ENCODE measurements around the gene ALKBH3. TPM values are rescaled to one million over a fixed set of nuclear protein-coding genes. Genes with fewer than 3 reads are reported as not detected.

Gene ALKBH3
- total RNA-seq, result 27.7 TPM
- long read RNA-seq, transcript ALKBH3-201 (10 exons, 1,474 nt), result major isoform, 14 of 20 reads
- long read RNA-seq, partial matches to known transcripts, result 0 of 20 reads
- long read RNA-seq, other reads (novel, unspliced or antisense), result 6 of 20 reads

GRCh38 chr11:43880640-43881159 is at the start of gene ALKBH3:
Gene ALKBH3 (plus strand): TSS chr11:43880831. CDS start chr11:43882653, 1,822 bp downstream.
- no peak for TF ChIP-seq CTCF (IDR thresholded peaks at IDR 0.05)
- Histone ChIP-seq H3K4me1 (peaks cover 17% of the 10 kb centered on the region), H3K4me3 (peak within 1 kb of the TSS; percentile 96), H3K27ac (peak within 1 kb of the TSS; percentile 81), H3K27me3 (peaks cover 32% of the 10 kb centered on the region), H3K36me3 (peaks cover 34% of the 10 kb centered on the region), H3K9me3 (no peaks in the 10 kb centered on the region)
- intact Hi-C loops (cut with DNase I), result no loop called here
- DNase-seq (peak; percentile 95), ATAC-seq (peak; percentile 100)

GRCh38 chr11:43830928-43831440 is 49.6 kb upstream of the ALKBH3 start:
- Histone ChIP-seq H3K27ac (no peak overlapping the region), H3K36me3 (no peaks in the 10 kb centered on the region), H3K4me1 (no peaks in the 10 kb centered on the region), H3K4me3 (no peak overlapping the region), H3K27me3 (no peaks in the 10 kb centered on the region), H3K9me3 (no peaks in the 10 kb centered on the region)
- TF ChIP-seq CTCF (IDR thresholded peaks at IDR 0.05), result no peak
- DNase-seq (no peak), ATAC-seq (peak; percentile 47)
- intact Hi-C loops (cut with DNase I), result no loop called here

- no peak for TF ChIP-seq CTCF (IDR thresholded peaks at IDR 0.05)
These were observed 48.1 kb upstream of the ALKBH3 start for GRCh38 chr11:43832536-43832935.

GRCh38 chr11:43833657-43834073 is 47.0 kb upstream of the ALKBH3 start:
- Histone ChIP-seq H3K36me3 (peaks cover 5% of the 10 kb centered on the region), H3K27ac (peak overlapping the region; percentile 1), H3K4me3 (no peak overlapping the region), H3K9me3 (no peaks in the 10 kb centered on the region), H3K27me3 (no peaks in the 10 kb centered on the region), H3K4me1 (no peaks in the 10 kb centered on the region)
- intact Hi-C loops (cut with DNase I), result no loop called here
- no peak for DNase-seq
- peak; percentile 44 for ATAC-seq
- no peak for TF ChIP-seq CTCF (IDR thresholded peaks at IDR 0.05)

More at GRCh38 chr11:43832536-43832935, 48.1 kb upstream of the ALKBH3 start:
- H3K36me3 ChIP-seq, result no peaks in the 10 kb centered on the region
- H3K27ac ChIP-seq, result no peak overlapping the region
- no peaks in the 10 kb centered on the region for H3K9me3 ChIP-seq
- no peak overlapping the region for H3K4me3 ChIP-seq
- H3K27me3 ChIP-seq, result no peaks in the 10 kb centered on the region
- DNase-seq (no peak), ATAC-seq (no peak)
- intact Hi-C loops (cut with DNase I), result no loop called here
- H3K4me1 ChIP-seq, result no peaks in the 10 kb centered on the region

GRCh38 chr11:43834286-43834685 is 46.3 kb upstream of the ALKBH3 start:
- Histone ChIP-seq H3K4me1 (no peaks in the 10 kb centered on the region), H3K27ac (no peak overlapping the region), H3K4me3 (no peak overlapping the region), H3K27me3 (no peaks in the 10 kb centered on the region), H3K9me3 (no peaks in the 10 kb centered on the region), H3K36me3 (peaks cover 11% of the 10 kb centered on the region)
- TF ChIP-seq CTCF (IDR thresholded peaks at IDR 0.05), result no peak
- intact Hi-C loops (cut with DNase I), result no loop called here
- DNase-seq (no peak), ATAC-seq (no peak)
